ENCODE measurements around the gene RASL10A. TPM values are rescaled to one million over a fixed set of nuclear protein-coding genes. Genes with fewer than 3 reads are reported as not detected.

Gene RASL10A
- total RNA-seq, 1 experiment from 2014 or later, result 1.1 TPM

DNA sequence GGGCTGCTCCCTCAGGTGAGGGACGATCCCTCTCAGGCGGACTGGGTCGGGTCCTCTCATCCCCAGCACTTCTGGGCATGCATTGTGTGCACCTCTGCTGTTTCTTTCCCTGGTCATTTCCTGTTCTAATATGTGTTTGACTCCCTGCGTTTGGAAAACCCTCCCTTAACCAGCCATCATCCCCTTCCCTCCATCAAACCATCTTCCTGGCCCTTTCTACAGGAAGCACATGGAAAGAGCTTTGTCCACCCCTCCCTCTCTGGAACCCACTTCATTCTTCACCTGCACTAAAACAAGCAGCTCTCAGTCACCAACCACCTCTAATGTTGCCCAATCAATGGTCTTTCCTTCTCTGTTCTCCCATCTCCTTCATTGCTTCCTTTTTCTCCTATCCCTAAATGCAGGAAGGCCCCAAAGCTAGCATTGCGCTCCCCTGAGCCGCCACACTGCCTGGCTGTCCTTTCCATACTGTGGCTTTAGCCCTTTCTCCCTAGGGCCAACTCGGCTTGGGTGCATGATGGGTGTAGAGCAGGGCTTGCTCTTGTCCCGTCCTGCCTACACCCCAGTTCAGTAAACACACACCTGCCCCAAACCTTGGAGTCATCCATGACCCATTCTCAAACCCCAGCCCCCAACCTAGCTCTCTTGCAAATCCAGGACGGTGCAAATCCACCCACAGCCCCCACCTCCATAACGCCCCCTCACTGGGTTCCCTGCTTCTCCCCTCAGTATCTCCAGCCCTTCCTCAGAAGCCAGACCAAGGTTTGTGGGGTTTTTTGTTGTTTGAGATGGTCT is 14.5 kb downstream of the RASL10A start:
- Mint-ChIP-seq H3K36me3 (ENCODE audit: insufficient read depth, unreplicated experiment) (peaks cover 70% of the 10 kb centered on the region), H3K27me3 (ENCODE audit: insufficient read depth, unreplicated experiment) (no peaks in the 10 kb centered on the region), H3K27ac (ENCODE audit: unreplicated experiment) (no peak overlapping the region), H3K4me1 (ENCODE audit: low read depth, unreplicated experiment) (no peaks in the 10 kb centered on the region), H3K9me3 (ENCODE audit: unreplicated experiment) (no peaks in the 10 kb centered on the region), H3K4me3 (ENCODE audit: unreplicated experiment) (no peak overlapping the region)
- no peak for TF ChIP-seq CTCF (IDR thresholded peaks at IDR 0.05; ENCODE audit: insufficient read depth in 1 of 2, low read depth in 1 of 2, low read length in 1 of 2, severe bottlenecking in 1 of 2, unreplicated experiment in 1 of 2)
- intact Hi-C loops (cut with micrococcal nuclease; ENCODE audit: unreplicated experiment), result loop anchor here (10.0 kb wide), 1 partner anchor 224 kb away; no protein-coding TSS in a partner anchor
- CTCF ChIA-PET, result interaction anchor here (1.4 kb wide), 1 partner anchor 19 kb away, joined by 5 read pairs; no protein-coding TSS in a partner anchor
- Histone ChIP-seq H3K27me3 (replicated peaks; ENCODE audit: control insufficient read depth, insufficient read depth, low read length) (no peaks in the 10 kb centered on the region), H3K4me3 (ENCODE audit: low read depth, low read length) (no peak overlapping the region), H3K9me3 (no peaks in the 10 kb centered on the region), H3K36me3 (ENCODE audit: control insufficient read depth, insufficient read depth, low read length) (peaks cover 2% of the 10 kb centered on the region), H3K4me1 (no peaks in the 10 kb centered on the region)
- no TSS peak for BruUV-seq (replicated peaks)
- POLR2A ChIA-PET, result interaction anchor here (0.5 to 0.7 kb wide), 2 partner anchors 24 to 58 kb away, joined by 3 to 4 read pairs; no protein-coding TSS in a partner anchor
- no peak for DNase-seq

DNA sequence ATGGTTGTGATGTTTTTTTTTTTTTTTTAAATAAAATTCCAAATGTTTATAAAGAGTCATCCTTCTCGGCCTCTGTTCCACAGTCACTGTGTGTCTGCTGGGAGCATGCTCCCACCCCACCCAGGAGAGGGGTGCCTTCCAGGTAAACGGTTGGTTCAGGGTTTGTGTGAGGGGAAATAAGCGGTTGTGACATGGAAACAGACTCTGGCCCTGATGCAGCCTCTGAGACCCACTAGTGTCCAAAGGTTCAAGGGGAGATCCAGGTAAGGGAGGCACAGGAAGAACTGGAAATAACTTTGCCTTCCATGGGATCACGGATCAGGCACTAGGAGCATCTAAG is 15.1 kb downstream of the RASL10A start:
- Histone ChIP-seq H3K27me3 (replicated peaks; ENCODE audit: control insufficient read depth, insufficient read depth, low read length) (no peaks in the 10 kb centered on the region), H3K4me3 (ENCODE audit: low read depth, low read length) (no peak overlapping the region), H3K36me3 (ENCODE audit: control insufficient read depth, insufficient read depth, low read length) (peaks cover 2% of the 10 kb centered on the region), H3K9me3 (no peaks in the 10 kb centered on the region), H3K4me1 (no peaks in the 10 kb centered on the region)
- no TSS peak for BruUV-seq (replicated peaks)
- POLR2A ChIA-PET, result no interaction called here
- Mint-ChIP-seq H3K9me3 (ENCODE audit: unreplicated experiment) (no peaks in the 10 kb centered on the region), H3K27ac (ENCODE audit: unreplicated experiment) (no peak overlapping the region), H3K36me3 (ENCODE audit: insufficient read depth, unreplicated experiment) (peaks cover 72% of the 10 kb centered on the region), H3K27me3 (ENCODE audit: insufficient read depth, unreplicated experiment) (no peaks in the 10 kb centered on the region), H3K4me1 (ENCODE audit: low read depth, unreplicated experiment) (no peaks in the 10 kb centered on the region), H3K4me3 (ENCODE audit: unreplicated experiment) (no peak overlapping the region)
- TF ChIP-seq CTCF (IDR thresholded peaks at IDR 0.05; ENCODE audit: insufficient read depth in 1 of 2, low read depth in 1 of 2, low read length in 1 of 2, severe bottlenecking in 1 of 2, unreplicated experiment in 1 of 2), result no peak
- peak in 1 of 2 experiments; percentile 28 for DNase-seq
- intact Hi-C loops (cut with micrococcal nuclease; ENCODE audit: unreplicated experiment), result loop anchor here (10.0 kb wide), 1 partner anchor 224 kb away; no protein-coding TSS in a partner anchor
- CTCF ChIA-PET, result no interaction called here

DNA sequence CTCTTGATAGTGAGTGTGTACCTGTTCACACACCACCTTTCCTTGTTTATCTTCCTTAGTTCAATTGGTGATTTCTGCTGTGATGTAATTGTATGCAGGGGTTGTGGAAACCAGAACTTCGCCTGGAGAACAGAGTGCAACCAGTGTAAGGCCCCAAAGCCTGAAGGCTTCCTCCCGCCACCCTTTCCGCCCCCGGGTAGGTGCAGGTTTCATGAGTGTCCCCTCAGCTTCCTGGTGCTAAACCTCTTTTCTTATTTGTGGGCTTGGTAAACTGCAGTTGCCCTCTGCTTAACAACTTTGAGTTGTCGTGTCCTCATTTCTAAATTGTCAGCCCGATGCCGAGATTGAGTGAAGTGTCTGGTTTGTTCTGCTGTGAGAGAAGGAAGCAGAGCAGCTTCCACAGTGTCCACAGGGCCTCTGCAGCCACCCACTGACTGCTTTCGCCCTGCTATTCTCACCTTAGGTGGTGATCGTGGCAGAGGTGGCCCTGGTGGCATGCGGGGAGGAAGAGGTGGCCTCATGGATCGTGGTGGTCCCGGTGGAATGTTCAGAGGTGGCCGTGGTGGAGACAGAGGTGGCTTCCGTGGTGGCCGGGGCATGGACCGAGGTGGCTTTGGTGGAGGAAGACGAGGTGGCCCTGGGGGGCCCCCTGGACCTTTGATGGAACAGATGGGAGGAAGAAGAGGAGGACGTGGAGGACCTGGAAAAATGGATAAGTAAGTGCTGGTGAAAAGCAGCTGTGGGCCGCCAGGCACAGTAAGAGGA is 16.2 kb downstream of the RASL10A start:
- Histone ChIP-seq H3K4me1 (no peaks in the 10 kb centered on the region), H3K36me3 (ENCODE audit: control insufficient read depth, insufficient read depth, low read length) (peaks cover 2% of the 10 kb centered on the region), H3K9me3 (no peaks in the 10 kb centered on the region), H3K4me3 (ENCODE audit: low read depth, low read length) (no peak overlapping the region), H3K27me3 (replicated peaks; ENCODE audit: control insufficient read depth, insufficient read depth, low read length) (no peaks in the 10 kb centered on the region)
- DNase-seq, result peak in 1 of 2 experiments; percentile 23
- ChIA-PET POLR2A (no interaction called here), CTCF (no interaction called here)
- intact Hi-C loops (cut with micrococcal nuclease; ENCODE audit: unreplicated experiment), result no loop called here
- TSS peak; percentile 95 for BruUV-seq (replicated peaks)
- Mint-ChIP-seq H3K27ac (ENCODE audit: unreplicated experiment) (no peak overlapping the region), H3K4me1 (ENCODE audit: low read depth, unreplicated experiment) (no peaks in the 10 kb centered on the region), H3K4me3 (ENCODE audit: unreplicated experiment) (no peak overlapping the region), H3K27me3 (ENCODE audit: insufficient read depth, unreplicated experiment) (no peaks in the 10 kb centered on the region), H3K9me3 (ENCODE audit: unreplicated experiment) (no peaks in the 10 kb centered on the region), H3K36me3 (ENCODE audit: insufficient read depth, unreplicated experiment) (peaks cover 83% of the 10 kb centered on the region)
- TF ChIP-seq CTCF (IDR thresholded peaks at IDR 0.05; ENCODE audit: insufficient read depth in 1 of 2, low read depth in 1 of 2, low read length in 1 of 2, severe bottlenecking in 1 of 2, unreplicated experiment in 1 of 2), result no peak

Data from Caco-2 (cell line).